Brain pericyte (primary cell): ENCODE data around the gene EID3.
"Not testable (repeated sequence)": the region's sequence is repeated elsewhere in the genome, so short reads cannot be mapped to it uniquely, and the experiment has no call there.

Experiments used
- DNase-seq: peaks from one replicate; pipeline ENCODE4 v3.0.0-alpha.2; 2012; ENCODE audit warnings: low read depth, low spot score

Gene EID3

DNA sequence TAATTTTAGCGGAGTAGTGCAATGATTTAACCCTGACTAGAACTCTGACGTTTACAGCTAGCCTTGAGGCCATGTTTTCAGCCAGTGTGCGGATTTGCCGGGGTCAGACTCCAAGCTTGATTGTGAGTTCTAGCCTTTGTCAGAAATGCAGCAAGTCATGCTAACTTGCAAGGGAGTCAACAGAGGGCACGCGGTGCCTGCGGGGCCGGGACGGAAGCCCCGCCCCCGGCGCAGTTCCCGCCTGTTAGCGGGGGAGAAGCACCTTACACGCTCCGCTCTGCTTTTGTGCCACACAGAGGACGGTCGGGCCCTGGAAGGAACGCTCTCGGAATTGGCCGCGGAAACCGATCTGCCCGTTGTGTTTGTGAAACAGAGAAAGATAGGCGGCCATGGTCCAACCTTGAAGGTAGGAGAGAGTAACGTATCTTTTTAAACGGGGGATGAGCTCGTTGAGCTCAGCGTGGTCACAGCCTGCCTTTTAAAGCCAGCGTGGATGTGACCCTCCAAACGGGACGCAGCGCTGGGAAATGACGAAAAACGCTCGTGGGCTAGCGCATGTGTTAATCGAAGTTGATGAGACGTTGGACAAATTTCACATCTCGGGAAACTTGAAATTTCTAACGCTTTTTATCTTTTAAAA is 14.8 kb upstream of the EID3 start:
- no peak for DNase-seq

DNA sequence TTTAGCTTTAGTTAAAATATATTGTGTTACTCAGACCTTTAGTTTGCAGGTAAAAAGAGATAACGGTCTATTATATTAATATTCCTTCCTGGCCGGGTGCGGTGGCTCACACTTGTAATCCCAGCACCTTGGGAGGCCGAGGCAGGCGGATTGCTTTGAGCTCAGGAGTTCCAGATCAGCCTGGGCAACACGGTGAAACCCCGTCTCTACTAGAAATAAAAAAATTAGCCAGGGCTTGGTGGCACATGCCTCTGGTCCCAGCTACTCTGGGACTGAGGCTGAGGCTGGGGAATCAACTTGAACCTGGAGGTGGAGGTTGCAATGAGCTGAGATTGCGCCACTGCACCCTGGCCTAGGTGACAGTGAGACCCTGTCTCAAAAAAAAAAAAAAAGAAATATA is 13.2 kb upstream of the EID3 start:
- no peak for DNase-seq

DNA sequence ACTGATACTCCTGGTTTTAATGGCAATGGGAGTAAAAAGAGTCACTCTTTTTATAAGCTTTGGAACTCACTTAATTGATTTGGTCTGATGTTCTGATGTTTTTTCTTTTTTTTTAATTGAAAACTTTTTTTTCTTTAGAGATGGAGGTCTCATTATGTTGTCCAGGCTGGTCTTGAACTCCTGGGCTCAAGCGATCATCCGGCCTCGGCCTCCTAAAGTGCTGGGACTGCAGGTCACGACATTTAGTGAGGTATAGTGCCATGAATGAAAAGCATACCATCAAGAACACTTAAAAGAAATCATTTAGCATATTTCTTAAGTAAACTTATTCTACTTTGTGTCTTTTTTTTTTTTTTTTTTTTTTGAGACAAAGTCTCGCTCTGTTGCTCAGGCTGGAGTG is 12.7 kb upstream of the EID3 start:
- DNase-seq: no peak

DNA sequence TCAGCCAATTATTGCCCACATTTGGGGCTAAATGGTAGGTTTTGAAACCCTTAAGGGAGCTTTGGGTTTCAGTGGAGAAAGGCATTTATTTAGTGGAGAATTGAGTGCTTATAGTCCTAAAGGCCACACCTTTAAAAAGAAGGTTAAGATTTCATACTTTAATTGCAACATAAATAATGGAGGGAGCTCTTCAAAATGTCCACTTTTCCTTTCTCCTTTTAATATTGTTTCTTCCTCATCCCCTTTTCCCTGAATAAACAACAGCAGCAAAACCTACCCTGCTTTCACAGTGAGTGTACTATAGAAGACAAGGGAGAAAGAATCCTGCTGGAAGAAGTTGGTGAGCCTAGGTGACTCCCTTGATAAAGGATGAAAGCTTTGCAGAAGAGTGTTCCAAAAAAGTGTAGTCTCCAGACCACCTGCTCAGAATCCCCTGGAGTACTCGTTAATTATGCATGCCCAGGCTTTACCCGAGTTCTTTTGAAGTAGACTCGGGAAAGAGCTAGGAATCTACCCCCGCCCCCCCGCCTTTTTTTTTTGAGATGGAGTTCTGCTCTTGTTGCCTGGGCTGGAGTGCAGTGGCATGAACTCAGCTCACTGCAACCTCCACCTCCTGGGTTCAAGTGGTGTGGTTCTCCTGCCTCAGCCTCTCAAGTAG is 11.5 kb upstream of the EID3 start:
- no peak for DNase-seq

DNA sequence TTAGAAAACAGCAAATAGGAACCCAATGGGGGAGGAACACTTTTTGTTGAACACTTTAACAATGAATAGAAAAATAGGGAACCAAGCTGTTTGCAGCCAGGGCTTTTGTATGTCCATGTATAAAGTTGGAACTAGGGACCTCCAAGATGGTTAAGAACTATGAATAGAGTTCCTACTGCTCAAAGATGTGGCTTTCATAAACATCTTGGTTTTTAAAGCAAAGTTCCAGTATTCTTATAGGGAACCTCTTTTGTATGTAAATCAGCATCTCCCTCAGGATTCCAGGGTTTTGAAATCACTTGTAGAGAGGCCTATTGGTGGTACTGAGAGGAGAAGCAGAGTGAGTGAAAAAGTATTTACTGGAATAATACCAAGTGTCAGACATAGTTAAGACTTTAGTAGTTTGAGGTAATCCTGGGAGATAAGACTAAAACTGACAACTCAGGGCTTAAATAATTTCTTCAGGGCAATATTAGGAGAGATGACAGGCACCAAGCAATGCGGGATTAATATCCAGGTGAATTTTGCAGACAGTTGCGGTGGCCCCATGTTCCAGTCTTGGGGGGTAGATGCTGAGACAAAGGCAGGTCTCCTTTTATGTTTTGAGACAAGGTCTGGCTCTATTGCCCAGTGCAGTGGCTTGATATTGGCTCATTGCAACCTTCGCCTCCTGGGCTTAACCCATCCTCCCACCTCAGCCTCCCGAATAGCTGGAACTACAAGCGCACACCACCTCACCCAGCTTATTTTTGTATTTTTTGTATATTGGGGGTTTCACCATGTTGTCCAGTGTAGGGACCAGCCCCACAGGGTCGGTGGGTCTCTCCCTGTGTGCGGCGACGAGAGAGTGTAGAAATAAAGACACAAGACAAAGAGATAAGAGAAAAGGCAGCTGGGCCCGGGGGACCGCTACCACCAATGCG is 10.4 kb upstream of the EID3 start:
- no peak for DNase-seq

DNA sequence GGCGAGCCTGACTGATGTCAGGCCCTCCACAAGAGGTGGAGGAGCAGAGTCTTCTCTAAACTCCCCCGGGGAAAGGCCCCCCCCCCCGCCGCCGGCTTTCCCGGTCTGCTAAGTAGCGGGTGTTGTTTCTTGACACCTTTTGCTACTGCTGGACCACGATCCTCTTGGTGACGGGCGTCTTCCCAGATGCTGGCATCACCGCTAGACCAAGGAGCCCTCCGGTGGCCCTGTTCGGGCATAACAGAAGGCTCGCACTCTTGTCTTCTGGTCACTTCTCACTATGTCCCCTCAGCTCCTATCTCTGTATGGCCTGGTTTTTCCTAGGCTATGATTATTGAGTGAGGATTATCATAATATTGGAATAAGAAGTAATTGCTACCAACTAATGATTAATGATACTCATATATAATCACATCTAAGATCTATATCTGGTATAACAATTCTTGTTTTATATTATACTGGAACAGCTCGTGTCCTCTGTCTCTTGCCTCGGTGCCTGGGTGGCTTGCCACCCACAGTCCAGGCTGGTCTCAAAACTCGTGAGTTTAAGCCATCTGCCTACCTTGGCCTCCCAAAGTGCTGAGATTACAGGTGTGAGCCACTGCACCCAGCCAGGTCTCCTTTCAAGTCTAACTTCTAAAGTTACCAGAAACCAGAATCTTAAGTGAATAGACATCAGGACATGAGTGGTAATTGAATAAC is 9.2 kb upstream of the EID3 start:
- not testable (repeated sequence) for DNase-seq

DNA sequence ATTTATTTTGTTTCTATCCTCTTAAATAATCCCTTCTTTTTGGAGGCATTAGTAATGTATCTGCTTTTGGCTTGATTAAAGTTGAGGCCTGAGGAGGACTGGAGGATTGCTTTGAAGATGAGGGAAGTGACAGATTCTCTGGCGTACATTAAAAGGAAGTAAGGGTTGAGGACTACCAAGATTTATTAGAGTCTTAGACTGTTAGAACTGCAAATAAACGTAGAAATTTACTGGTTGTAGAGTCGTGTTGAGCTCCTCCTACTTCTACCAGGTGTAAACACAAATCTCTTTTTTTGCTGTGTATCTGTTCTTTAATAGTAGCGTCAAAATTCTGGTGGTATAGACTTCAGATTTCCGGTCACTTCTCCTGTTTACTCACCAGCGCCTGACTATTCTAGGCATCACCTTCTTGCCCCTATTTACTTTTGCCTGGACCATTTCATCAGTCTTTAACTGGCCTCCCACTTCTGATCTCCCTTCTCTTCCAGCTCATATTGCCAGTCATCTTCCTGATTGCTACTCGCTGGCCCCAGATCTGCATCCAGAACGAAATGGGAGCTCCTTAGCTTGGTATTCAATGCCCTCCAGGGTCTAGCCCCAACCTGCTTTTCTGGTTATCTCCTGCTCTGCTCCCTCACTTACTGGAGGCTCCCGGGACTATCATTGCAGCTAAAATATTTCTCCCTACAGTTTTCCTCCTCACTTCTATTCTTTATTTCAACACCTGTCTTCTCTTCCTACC is 8.4 kb upstream of the EID3 start:
- DNase-seq: no peak

DNA sequence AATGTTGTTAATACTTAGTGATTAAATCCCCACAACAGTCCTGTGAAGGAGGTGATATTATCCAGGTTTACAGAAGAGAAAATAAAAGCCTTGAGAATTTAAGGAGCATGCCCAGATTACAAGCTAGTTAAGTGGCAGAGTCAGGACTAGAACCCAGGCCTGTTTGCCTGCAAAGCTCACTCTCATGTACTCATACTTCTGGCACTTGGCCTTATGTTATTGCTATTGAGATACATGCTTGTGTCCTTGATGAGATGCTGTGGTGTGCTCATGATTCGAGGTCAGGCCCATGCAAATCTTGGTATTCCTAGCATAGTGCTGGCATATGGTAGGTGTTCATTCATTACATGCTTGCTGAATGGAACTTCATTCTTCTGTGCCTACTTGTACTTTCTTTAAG is 7.6 kb upstream of the EID3 start:
- DNase-seq: no peak

DNA sequence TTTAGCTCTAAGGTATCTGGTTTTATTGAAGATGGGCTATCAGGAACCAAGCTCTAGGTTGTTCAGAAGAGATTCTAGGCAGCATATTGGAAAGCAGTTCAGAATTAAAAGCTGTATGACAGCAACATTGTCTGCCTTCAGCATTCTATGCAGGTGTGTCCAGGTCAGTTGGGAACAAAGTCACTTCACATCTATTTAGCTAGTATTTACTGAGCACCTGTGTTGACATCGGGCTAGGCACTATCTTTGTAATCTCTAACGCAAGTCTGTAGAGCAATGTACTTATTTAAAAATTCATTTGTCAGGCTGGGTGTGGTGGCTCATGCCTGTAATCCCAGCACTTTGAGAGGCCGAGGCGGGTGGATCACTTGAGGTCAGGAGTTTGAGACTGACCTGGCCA is 6.8 kb upstream of the EID3 start:
- no peak for DNase-seq

DNA sequence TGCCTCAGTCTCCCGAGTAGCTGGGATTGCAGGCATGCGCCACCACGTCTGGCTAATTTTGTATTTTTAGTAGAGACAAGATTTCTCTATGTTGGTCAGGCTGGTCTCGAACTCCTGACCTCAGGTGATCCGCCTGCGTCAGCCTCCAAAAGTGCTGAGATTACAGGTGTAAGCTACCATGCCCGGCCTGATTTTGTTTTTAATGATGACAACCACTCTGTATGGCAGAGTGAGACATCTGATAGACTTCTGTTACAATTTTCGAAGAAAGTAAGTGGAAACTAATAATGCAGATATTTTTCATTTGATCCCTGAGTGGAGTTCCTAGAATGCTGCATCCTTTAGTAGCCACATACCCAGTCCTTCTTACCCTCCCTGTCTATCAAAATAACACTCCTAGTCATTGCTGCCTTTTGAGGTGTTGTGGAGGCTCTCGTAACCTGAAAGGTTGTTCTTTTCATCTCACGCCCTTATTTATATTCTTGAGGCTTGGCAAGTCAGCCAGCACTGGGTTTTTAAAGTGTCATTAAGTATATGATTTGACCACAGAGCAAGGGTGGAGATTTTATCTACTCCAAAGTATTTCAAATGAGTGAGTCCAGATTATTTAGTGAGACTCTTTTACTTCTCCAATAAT is 5.9 kb upstream of the EID3 start:
- DNase-seq: no peak

DNA sequence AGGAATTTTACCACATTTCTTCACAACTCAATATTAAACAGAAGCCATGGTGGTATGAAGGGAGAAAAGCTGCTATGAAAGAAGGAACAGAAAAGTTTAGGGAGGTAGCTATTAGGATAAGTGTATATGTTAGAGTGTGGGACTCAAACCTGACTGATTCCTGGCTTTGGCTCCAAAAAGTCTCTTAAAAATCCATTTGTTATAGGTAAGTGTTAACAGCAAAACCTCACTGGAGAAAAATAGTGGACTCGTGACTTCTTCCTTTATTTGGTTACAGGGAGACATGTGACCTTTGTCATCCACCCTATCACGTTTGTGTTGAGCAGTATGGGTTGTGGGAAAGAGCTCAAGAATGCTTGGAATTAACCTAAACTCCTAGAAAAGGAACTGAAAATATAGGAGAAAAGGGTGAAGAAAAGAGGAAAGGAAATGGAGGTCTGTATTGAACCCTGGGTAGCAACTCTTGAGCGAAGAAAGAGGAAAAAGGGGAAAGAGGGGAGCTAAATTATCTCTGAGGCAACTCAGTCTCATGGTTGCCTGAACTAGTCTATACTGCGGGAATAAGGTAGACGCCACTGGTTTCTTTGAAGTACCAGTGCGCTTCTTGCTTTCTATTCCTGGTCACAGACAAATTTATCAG is 3.6 kb upstream of the EID3 start:
- DNase-seq: no peak

DNA sequence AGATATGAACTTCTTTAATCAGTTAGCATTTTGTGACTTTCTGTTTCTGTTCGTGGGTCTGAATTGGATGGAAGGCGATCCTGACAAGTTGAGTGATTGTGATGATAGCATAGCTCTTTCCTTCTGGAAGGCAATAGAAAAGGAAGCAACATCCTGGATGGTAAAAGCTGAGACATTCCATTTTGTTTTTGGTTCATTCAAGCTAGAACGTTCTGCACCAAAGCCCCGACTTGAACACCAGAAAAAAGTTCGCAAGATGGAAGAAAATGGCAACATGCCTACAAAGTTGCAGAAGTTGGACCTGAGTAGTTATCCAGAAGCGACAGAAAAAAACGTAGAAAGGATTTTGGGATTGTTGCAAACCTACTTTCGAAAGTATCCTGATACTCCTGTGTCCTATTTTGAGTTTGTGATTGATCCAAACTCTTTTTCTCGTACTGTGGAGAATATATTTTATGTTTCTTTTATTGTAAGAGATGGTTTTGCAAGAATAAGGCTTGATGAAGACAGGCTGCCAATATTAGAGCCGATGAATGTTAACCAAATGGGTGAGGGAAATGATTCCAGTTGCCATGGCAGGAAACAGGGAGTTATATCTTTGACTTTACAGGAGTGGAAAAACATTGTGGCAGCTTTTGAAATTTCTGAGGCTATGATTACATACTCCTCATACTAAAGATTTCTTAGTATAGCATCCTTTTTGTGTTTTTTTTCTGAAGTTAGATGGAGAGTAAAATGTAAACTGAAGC is 896 bp downstream of the EID3 start:
- DNase-seq: no peak

DNA sequence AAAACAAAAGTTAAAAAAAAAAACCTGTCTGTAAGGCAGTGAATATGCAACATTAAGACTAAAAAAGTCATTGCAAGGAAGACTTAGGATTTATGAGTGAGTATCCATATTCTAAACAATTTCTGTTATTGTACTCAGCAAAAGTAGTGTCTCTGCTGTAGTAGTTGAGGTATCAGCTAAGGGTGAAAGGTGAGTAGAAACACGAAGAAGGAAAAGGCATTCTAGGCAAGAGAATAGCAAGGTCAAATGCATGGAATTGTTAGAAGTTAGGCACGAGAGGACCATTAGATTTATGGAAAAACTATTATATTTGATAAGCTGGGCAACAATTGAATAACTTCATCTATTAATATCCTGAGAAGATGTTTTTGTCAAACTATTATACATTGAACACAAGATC is 1.8 kb downstream of the EID3 start:
- no peak for DNase-seq

DNA sequence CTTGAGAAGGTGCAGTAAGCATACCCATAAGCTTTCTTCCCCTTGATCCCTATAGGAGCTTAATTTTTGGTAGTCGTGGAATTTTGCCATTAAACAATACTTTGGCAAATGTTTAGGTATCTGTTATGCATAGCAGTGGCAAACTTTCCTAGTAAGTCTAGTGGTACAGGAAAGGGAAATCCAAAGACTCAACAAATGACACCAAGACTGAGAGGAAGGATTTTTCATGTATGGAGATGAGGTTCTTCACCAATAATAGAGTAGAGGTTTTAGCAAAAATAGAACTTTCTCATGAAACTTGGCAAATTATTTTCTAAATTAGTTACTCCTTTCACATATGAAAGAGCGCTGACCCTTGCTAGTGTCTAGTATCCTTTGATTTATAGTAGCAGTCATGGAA is 2.8 kb downstream of the EID3 start:
- DNase-seq: no peak

DNA sequence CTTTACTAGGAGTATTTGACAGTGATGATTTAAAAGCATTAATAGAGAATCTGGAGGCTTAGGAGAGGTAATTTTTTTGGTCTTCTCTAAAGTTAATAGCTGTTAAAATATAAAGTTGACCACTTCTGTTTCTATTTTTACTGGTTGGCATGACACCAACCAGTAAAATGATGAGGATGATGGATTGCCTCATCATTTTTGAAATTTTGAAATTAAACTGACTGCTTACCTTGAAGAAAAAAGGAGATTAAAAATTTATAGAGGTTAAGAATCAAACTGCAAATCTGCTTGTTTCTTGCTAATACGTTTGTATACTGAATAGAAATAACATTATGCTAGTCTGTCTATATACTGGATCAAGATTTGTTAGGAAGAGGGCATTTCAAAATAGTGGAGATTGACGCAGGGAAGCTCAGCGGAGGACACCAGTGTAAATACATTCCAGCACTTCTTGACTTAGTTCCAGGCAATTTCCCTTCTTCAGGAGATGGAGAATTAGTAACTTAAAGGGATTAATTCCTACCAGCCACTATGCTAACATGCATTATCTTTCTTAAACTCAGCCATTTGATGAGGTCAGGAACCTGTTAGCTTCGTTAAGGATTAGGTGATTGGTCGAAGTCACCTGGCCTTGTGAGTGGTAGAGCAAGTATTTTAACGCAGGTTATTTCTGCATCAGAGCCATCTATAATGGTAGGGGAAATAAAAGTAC is 3.6 kb downstream of the EID3 start:
- DNase-seq: no peak

DNA sequence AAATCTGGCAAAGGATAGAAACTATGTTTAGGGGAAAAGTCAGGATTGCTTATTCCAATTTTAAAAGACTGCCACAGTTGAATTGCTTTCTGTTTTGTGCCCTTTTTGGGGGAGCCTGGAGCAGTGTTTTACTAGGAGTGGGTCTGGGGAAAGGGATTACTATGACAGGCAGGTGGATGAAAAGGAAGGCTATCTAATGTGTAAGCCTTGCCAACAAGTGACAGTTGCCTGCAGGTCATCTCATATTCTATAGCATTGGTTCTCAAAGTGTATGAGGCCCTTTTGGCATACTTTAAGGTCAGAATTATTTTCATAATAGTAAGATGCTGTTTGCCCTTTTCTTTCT is 4.1 kb downstream of the EID3 start:
- no peak for DNase-seq

DNA sequence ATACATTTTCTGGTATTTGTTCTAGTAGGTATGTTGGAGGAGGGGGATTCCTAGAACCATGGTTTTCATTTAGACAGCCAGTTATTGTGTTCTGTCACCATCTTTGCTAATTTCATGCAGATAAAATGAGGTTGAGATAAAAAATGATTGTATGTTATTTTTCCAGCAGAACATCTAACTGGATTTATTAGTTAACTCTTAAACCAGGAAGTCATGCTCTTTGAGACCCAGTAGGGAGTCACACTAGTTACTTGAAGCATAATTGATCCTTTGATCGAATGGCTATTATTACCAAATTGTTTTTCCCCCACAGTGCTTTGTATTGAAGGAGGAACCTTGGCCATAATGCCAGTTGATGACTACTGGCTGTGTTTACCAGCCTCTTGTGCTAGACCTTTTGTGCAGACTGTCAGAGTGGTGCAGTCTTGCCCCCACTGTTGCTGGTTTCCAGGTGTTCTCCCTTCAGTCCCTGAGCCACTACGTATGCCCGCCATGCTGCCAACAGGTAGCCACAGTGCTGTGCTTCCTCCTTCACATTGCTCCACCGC is 6.0 kb downstream of the EID3 start:
- DNase-seq: no peak

DNA sequence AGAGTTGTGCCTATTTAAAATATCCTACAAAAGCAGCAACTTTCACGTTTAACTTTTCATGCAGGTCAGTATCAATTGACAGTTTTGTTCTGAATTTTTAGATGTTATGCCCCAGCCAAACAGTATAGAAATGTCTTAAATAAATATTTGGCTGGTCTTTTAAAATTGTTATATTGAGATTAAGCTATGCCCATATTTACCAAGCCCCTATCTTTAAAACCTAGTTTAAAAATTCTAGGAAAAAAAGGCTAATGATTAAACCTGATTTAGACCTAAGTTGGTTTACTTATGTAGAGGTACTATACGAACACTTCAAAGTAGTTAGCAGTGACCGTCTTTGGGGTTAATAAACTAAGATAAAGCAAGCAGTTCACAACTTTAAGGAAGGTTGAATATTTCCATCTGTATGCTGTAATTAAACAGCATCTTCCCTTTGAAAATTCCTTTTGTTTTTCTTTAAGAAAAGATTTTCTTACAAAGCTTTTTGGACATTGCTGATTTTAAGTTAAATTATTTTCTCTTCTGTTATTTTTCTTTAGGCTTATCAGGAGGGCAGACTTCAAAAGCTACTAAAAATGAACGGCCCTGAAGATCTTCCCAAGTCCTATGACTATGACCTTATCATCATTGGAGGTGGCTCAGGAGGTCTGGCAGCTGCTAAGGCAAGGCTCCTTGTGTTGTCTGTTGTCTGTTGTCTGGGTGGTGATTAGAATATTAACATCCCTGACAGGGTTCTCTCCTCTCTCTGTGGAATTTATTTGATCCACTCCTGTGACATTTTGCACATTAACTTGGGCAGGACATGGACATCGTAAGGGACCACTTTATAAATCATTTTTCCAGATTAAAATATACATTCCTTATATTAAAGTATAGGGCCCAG is 7.5 kb downstream of the EID3 start:
- DNase-seq: no peak
